SU-DHL-6 (cell line): ENCODE data around the gene SBK1.

ENCODE experiments used
- H2AFZ ChIP-seq: fragments of 200-600 bp; sonication (generic); 2 replicates; pipeline ENCODE4 v1.6.1; 2014; ENCODE audit warnings: low read depth, mild to moderate bottlenecking, moderate library complexity, mixed read lengths, antibody characterized with exemption, low read length; ENCODE audit not compliant: severe bottlenecking
- H3F3A ChIP-seq: fragments of 200-600 bp; shearing (Covaris generic); 2 replicates; pipeline ENCODE4 v1.6.0; 2016; ENCODE audit warnings: antibody characterized with exemption, mild to moderate bottlenecking; ENCODE audit not compliant: insufficient read depth
- H3K27ac ChIP-seq: fragments of 200-600 bp; sonication (generic); 2 replicates; pipeline ENCODE4 v1.5.1; 2016; ENCODE audit warnings: low read depth, mild to moderate bottlenecking, low read length, moderate library complexity, mixed read lengths
- H3K27me3 ChIP-seq: fragments of 200-600 bp; sonication (generic), shearing (Covaris generic); 2 replicates; pipeline ENCODE4 v1.6.0; 2014; ENCODE audit warnings: mild to moderate bottlenecking, low read length
- H3K36me3 ChIP-seq: fragments of 200-600 bp; sonication (generic); 2 replicates; pipeline ENCODE4 v1.6.1; 2014; ENCODE audit warnings: mild to moderate bottlenecking, low read length, mixed read lengths
- H3K4me2 ChIP-seq: fragments of 300-600, 200-600 bp; shearing (Covaris generic), sonication (generic); 2 replicates; pipeline ENCODE4 v1.6.0; 2014; ENCODE audit warnings: low read length, low read depth, mild to moderate bottlenecking; ENCODE audit not compliant: poor library complexity, severe bottlenecking
- H3K4me3 ChIP-seq: fragments of 200-600 bp; sonication (generic); 2 replicates; pipeline ENCODE4 v1.5.1; 2014; ENCODE audit warnings: antibody characterized with exemption, low read length, mild to moderate bottlenecking, mixed read lengths; ENCODE audit not compliant: insufficient read depth, poor library complexity, severe bottlenecking
- H3K79me2 ChIP-seq: fragments of 200-600 bp; sonication (generic); 2 replicates; pipeline ENCODE4 v1.6.1; 2014; ENCODE audit warnings: mild to moderate bottlenecking, low read length, moderate library complexity; ENCODE audit not compliant: insufficient read depth
- H3K9ac ChIP-seq: fragments of 200-600 bp; sonication (generic); 2 replicates; pipeline ENCODE4 v1.7.0; 2014; ENCODE audit warnings: mild to moderate bottlenecking, low read length
- H3K9me2 ChIP-seq: fragments of 200-600 bp; sonication (generic); replicated peaks from 2 replicates; pipeline ENCODE4 v1.6.1; 2014; ENCODE audit warnings: low read length; ENCODE audit not compliant: insufficient read depth
- H3K9me3 ChIP-seq: fragments of 200-600 bp; sonication (generic); 2 replicates; pipeline ENCODE4 v1.6.1; 2014; ENCODE audit warnings: low read length, mixed read lengths; ENCODE audit not compliant: insufficient read depth
- H4K20me1 ChIP-seq: fragments of 200-600 bp; sonication (generic); 2 replicates; pipeline ENCODE4 v1.6.1; 2014; ENCODE audit warnings: low read depth, mild to moderate bottlenecking, antibody characterized with exemption, low read length, moderate library complexity, mixed read lengths
- EZH2phosphoT487 ChIP-seq: fragments of 200-600 bp; sonication (generic), shearing (Covaris generic); conservative IDR thresholded peaks from 2 replicates; pipeline ENCODE4 v1.6.1; 2018; ENCODE audit warnings: mild to moderate bottlenecking, antibody characterized with exemption, low read length, moderate library complexity, mixed read lengths
- TF ChIP-seq, protein P1 (sequence below): fragments of 200-600 bp; sonication (generic); IDR thresholded peaks from one replicate; pipeline ENCODE4 v1.5.1; 2017; ENCODE audit warnings: antibody characterized with exemption, mild to moderate bottlenecking, low read length, moderate library complexity; ENCODE audit not compliant: insufficient read depth, poor library complexity, severe bottlenecking

Gene SBK1

DNA sequence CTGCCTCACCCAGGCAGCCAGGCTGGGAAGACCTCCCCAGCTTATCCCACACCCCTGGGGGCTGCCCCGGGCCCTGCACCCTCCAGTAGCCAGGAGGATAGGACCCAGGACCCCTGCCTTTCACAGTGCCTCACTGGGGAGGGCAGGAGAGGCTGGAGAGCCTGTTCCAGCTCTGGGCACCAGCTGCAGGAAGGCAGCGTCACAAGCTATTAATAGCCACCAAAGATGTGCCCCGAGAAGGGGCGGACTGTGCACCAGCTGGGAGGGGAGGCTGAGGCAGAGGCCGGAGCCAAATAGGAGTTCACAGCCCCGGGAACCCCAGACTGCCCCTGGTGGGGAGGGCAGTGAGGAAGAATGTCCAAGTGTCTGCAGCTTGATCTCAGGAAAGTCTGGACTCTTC is 8.8 kb downstream of the SBK1 start:
- no peaks in the 10 kb centered on the region for H4K20me1 ChIP-seq
- H3K4me2 ChIP-seq = no peak overlapping the region
- H3K4me3 ChIP-seq = no peak overlapping the region
- H3K9ac ChIP-seq = no peak overlapping the region
- H3K79me2 ChIP-seq = no peaks in the 10 kb centered on the region
- no peaks in the 10 kb centered on the region for H3K9me3 ChIP-seq
- no peak overlapping the region for H3K27ac ChIP-seq
- no peak for TF ChIP-seq EZH2phosphoT487
- TF ChIP-seq, protein P1, sequence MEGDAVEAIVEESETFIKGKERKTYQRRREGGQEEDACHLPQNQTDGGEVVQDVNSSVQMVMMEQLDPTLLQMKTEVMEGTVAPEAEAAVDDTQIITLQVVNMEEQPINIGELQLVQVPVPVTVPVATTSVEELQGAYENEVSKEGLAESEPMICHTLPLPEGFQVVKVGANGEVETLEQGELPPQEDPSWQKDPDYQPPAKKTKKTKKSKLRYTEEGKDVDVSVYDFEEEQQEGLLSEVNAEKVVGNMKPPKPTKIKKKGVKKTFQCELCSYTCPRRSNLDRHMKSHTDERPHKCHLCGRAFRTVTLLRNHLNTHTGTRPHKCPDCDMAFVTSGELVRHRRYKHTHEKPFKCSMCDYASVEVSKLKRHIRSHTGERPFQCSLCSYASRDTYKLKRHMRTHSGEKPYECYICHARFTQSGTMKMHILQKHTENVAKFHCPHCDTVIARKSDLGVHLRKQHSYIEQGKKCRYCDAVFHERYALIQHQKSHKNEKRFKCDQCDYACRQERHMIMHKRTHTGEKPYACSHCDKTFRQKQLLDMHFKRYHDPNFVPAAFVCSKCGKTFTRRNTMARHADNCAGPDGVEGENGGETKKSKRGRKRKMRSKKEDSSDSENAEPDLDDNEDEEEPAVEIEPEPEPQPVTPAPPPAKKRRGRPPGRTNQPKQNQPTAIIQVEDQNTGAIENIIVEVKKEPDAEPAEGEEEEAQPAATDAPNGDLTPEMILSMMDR = no peak
- no peak overlapping the region for H2AFZ ChIP-seq
- no peaks in the 10 kb centered on the region for H3K27me3 ChIP-seq
- H3F3A ChIP-seq = no peaks in the 10 kb centered on the region
- no peaks in the 10 kb centered on the region for H3K9me2 ChIP-seq
- no peaks in the 10 kb centered on the region for H3K36me3 ChIP-seq

DNA sequence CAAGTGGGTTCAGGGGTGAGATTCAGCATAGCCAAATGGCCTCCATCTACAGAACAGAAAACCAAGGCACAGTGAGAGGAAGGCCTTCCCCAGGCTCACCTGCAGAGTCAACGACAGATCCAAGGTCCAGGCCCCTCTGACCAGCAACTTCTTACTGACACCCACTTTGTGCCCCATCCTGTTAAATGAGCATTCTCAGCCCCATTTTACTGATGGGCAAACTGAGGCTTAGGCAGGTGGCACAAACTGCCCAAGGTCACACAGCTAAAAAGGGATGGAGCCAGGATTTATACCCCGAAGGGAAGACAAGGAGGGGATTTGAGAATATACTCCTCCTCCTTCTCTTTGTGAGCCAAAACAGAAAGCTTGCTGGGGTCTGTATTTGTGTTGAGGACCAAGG is 9.3 kb downstream of the SBK1 start:
- H3K4me2 ChIP-seq = no peak overlapping the region
- no peaks in the 10 kb centered on the region for H3K79me2 ChIP-seq
- H2AFZ ChIP-seq = no peak overlapping the region
- no peak overlapping the region for H3K27ac ChIP-seq
- no peaks in the 10 kb centered on the region for H3F3A ChIP-seq
- H3K9me3 ChIP-seq = no peaks in the 10 kb centered on the region
- no peaks in the 10 kb centered on the region for H3K27me3 ChIP-seq
- no peaks in the 10 kb centered on the region for H3K9me2 ChIP-seq
- H4K20me1 ChIP-seq = no peaks in the 10 kb centered on the region
- H3K4me3 ChIP-seq = no peak overlapping the region
- no peak overlapping the region for H3K9ac ChIP-seq
- no peaks in the 10 kb centered on the region for H3K36me3 ChIP-seq
- TF ChIP-seq, protein P1 = no peak
- TF ChIP-seq EZH2phosphoT487 = no peak

DNA sequence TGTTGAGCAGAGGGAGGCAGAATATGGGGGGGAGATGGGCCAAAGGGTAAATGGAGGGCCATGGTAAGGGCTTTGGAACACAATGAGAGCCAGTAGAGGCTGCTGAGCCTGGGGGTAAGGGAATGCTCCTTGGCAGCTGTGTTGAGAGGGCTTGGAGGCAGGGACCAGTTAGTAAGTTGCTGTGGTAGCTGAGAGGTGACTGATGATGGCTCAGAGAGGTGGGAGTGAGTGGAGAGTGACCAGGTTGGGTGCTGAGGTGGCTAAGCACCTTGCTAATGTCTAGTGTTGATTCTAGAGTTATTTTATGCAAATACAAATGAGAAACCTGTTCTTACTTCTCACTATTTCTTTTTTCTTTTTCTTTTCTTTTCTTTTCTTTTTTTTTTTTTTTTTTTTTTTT is 10.8 kb downstream of the SBK1 start:
- H3K4me2 ChIP-seq = no peak overlapping the region
- H4K20me1 ChIP-seq = no peaks in the 10 kb centered on the region
- H3K4me3 ChIP-seq = no peak overlapping the region
- H2AFZ ChIP-seq = no peak overlapping the region
- no peaks in the 10 kb centered on the region for H3K79me2 ChIP-seq
- H3K9ac ChIP-seq = no peak overlapping the region
- no peaks in the 10 kb centered on the region for H3K36me3 ChIP-seq
- no peaks in the 10 kb centered on the region for H3K27me3 ChIP-seq
- no peaks in the 10 kb centered on the region for H3K9me2 ChIP-seq
- H3K27ac ChIP-seq = no peak overlapping the region
- TF ChIP-seq EZH2phosphoT487 = no peak
- TF ChIP-seq, protein P1 = no peak
- no peaks in the 10 kb centered on the region for H3K9me3 ChIP-seq
- H3F3A ChIP-seq = no peaks in the 10 kb centered on the region
